Peyer's patch (tissue), 4 donors: ENCODE measurements around the gene EREG.

ENCODE experiments used
- POLR2A ChIP-seq, 2 donors: fragments of 450-650 bp; IDR thresholded peaks; one replicate each; pipeline ENCODE4 v1.5.1; 2017; ENCODE audit warnings: antibody characterized with exemption in 2 of 2, mild to moderate bottlenecking in 2 of 2, moderate library complexity in 2 of 2
- TF ChIP-seq, protein P1 (sequence below), 6 experiments: fragments of 450-650 bp in 4 of 6; fragments of 200-600 bp in 2 of 6; sonication (generic) in 1 of 6; IDR thresholded peaks; one replicate each; pipeline ENCODE4 v1.5.1; 2017 to 2019; ENCODE audit warnings: antibody characterized with exemption in 6 of 6, mild to moderate bottlenecking in 3 of 6, moderate library complexity in 1 of 6

DNA sequence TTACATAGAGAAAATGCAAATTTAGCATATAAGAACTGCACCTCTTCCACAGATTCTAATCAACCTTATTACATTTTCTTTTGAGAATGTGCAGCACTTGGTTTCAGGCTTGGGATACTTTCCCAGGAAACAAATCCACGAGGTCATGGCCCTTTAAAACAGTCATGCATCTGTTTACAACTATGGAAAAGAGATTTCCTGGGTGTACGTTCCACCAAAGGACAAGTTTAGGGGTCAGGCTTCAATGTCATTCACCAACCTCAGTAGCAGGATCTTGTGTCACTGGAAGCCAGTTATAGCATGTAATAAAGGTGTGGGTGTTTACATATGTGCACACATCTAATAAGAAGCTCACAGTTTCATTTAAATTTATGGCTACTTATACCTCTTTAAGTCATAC lies 30.7 kb downstream of the EREG start:
- TF ChIP-seq POLR2A (IDR thresholded peaks at IDR 0.05) = no peak
- TF ChIP-seq, protein P1, sequence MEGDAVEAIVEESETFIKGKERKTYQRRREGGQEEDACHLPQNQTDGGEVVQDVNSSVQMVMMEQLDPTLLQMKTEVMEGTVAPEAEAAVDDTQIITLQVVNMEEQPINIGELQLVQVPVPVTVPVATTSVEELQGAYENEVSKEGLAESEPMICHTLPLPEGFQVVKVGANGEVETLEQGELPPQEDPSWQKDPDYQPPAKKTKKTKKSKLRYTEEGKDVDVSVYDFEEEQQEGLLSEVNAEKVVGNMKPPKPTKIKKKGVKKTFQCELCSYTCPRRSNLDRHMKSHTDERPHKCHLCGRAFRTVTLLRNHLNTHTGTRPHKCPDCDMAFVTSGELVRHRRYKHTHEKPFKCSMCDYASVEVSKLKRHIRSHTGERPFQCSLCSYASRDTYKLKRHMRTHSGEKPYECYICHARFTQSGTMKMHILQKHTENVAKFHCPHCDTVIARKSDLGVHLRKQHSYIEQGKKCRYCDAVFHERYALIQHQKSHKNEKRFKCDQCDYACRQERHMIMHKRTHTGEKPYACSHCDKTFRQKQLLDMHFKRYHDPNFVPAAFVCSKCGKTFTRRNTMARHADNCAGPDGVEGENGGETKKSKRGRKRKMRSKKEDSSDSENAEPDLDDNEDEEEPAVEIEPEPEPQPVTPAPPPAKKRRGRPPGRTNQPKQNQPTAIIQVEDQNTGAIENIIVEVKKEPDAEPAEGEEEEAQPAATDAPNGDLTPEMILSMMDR (IDR thresholded peaks at IDR 0.05) = no peak
